Measurements from ENCODE around the gene CCDC120.

DNA sequence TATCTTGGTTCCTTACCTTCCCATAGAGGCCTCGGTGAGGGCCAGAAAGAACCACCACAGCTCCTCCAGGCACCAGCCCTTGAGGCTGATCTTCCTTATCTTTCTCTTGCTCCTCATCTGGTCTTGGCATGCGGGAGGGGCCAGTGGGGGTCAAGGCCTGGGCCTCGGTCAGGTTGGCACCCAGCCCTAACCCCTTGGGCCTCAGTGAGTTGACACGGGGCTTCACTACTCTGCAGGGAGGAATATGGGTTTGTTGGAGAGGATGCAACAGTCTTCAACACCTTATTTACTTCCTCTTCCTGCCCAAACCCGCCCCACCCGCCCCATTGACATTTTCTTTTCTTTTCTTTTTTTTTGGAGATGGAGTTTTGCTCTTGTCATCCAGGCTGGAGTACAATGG, 58.8 kb downstream of the CCDC120 start:
- no peak for TF ChIP-seq GATA2 (IDR thresholded peaks at IDR 0.05; ENCODE audit: low read depth, low read length)
- TF ChIP-seq GATA3 (IDR thresholded peaks at IDR 0.05; ENCODE audit: low read depth, low read length), result no peak

Data from SH-SY5Y (cell line).